Glomerular visceral epithelial cell (primary cell): Measurements from ENCODE around the gene CLNK.

Source experiments
- DNase-seq: peaks from one replicate; pipeline ENCODE4 v3.0.0-alpha.2; 2016; ENCODE audit errors: extremely low spot score

CLNK gene

DNA sequence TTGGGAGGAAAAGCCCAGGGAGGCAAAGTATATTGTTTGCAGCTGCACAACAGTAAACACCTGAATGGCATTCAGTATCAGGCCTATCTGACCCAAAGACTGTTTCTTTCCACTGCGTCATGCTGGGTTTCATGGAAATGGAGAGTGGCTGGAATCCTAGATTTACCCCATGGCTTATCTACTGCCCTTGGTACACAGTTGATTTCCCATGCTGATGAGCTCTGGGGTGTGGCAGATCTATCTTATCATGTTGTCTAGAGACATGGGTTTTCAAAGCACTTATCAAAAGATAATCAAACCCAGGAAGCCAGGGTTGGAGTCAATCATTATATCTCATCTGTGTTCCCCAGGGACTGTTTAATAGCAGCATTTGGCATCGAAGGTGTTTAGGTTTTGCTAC, 72.1 kb downstream of the CLNK start:
- DNase-seq, result no peak

- peak; percentile 89 for DNase-seq
Observed at GRCh38 chr4:10611673-10612072, 72.9 kb downstream of the CLNK start.

- DNase-seq, result no peak
Observed at GRCh38 chr4:10608501-10609219, 75.9 kb downstream of the CLNK start.

- no peak for DNase-seq
Observed at GRCh38 chr4:10607206-10607605, 77.4 kb downstream of the CLNK start.

DNA sequence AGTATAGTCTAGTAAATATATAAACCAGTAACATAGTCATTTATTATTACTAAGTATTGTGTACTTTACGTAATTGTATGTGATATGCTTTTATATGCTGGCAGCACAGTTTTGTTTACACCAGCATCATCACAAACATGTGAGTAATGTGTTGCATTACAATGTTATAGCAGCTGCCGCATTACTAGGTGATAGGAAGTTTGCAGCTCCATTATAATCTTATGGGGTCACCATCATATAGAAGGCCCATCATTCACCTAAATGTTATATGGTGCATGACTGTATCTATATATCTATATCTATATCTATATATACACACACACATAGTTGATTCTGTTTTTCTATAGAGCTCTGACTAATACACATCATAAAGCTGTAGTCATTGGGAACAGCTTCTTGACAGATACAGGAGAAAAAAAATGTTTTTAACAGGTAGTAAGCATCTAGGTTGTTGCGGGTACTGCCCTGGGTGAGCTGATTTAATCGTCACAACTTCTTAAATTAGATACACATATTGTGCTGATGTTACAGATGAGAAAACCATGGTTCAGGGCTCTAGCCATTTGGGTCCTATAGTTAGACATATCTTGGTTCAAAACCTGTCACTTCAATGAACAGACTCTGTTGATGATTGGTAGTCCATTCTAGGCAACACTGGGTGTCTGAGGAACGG, 77.9 kb downstream of the CLNK start:
- no peak for DNase-seq

DNA sequence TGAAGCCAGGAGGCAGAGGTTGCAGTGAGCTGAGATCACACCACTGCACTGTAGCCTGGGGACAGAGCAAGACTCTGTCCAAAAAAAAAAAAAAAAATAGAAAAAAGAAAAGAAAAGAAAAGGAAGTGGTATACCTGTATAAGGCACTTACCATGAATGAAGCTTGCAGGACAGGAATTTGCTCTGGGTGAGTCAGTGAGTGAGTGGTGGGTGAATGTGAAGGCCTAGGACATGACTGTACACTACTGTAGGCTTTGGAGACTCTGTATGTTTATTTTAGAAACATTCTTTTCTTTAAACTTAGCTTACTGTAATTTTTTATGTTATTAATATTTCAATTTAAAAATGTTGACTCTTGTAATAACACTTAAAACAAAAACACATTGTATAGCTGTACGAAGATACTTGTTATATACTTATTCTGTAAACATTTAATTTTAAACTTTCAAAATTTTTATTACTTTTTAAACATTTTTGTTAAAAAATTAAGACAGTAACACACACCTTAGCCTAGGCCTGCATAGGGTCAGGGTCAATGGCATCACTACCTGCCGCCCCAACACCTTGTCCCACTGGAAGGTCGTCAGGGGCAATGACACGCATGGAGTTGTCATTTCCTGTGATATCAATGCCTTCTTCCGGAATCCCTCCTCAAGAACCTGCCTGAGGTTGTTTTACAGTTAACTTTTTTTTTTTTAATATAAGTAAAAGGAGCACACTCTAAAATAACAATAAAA, 78.7 kb downstream of the CLNK start:
- peak; percentile 67 for DNase-seq

- no peak for DNase-seq
Observed at GRCh38 chr4:10605031-10605430, 79.5 kb downstream of the CLNK start.

DNA sequence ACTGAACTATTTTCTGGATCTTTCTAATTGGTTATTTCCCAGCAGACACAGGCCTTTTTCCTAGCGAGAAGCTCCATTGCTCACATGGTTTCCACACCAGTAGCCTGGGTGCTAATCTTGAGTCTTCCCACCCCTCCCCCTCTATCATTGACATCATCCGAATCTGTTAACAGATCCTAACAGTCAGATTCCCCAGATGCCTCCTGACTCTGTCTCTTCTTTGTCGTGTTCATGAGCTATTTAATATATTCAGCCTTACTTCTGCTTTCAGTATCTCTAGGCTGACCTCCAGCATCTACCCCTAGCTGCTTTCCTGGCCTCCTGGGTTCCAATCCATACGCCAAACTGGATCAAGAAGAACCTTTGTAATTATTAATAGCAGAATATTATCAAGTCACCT, 85.0 kb downstream of the CLNK start:
- no peak for DNase-seq

- no peak for DNase-seq
Observed at GRCh38 chr4:10598829-10599228, 85.7 kb downstream of the CLNK start.

DNA sequence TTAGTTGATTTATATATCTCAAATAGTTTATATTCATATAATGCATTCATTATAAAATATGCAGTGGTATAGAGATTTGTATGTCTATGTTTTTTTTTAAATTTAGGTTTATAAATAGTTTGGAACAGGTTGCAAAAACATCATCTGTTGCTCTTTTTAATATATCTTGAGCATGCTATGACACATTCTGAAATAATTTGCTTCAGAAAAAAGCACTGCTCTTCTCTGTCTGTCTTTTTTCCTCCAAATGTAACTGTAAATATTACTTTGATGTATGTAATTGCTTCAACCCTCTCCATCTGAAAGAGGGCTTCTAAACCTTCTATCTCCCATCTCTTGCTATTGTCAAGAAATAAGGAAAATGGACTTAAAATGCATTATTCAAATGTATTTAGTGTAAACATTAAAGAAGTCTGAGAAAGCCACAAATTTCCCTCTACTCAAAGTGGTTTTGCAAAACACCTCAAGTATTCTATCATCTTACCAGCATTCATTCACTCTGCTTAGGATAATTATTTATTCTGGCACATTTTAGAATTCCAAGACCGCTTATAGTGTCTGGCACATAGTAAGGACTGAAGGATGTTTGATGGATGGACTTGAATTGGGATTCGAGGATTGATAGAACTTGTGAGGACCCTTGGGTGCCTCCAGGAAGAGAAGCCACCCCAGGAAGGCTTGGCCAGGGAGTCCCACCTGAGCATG, 87.8 kb downstream of the CLNK start:
- no peak for DNase-seq

DNA sequence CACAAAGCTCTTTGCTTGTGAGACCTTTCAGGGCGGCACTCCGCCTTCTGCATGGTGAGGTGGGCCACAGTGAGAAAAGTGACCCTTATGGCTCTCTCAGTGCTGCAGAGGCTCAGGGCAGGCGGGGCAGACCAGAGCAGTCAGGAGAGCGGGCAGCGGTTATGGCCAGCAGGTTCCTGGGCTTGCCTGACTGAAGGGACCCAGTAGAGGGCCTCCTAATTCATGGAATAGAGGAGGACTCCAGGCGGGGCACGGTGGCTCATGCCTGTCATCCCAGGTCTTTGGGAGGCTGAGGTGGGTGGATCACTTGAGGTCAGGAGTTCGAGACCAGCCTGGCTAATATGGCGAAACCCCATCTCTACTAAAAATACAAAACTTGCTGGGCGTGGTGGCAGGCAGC, 91.4 kb downstream of the CLNK start:
- no peak for DNase-seq

GRCh38 chr4:10590896-10591295, 93.7 kb downstream of the CLNK start:
- peak; percentile 24 for DNase-seq

GRCh38 chr4:10589799-10590198, 94.8 kb downstream of the CLNK start:
- DNase-seq, result no peak

- DNase-seq, result no peak
Observed at GRCh38 chr4:10589321-10589720, 95.2 kb downstream of the CLNK start.

DNA sequence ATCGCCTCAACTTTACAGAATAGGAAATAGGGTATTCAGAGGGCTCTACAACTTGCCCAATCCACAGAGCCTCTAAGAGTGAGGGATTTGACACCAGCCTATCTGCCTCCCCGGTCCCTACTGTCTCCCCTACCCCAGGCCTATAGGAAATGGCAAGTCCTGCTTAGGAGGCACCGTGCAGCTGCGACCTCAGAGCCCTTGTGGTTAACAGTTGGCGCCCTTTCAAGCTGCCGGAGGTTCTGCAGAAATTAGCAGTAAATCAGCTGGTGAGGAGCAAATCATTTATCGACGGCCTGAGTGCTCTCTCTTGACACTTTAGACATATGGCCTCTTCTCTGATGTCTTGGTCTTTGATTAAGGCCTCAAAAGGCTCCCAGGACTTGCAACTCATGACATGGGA, 96.9 kb downstream of the CLNK start:
- peak; percentile 58 for DNase-seq

DNA sequence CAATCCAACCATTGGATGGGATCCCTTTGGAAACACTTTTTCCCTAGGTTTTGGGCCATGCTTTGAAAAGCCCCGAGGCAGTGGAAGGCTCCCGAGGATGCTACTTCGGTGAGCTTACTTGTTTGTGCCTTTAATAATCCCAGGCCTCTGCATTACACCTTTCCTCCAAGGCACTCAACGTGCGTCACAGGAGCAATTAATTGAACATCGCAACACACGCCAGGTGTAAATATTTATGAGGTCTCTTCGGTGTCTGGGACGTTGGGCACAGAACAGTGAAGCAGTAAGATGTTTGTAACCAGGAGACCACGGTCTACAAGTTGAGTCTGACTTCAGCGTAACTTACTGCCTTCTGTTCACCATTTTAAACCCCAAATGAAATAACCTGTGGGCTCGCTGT, 97.3 kb downstream of the CLNK start:
- DNase-seq, result no peak

DNA sequence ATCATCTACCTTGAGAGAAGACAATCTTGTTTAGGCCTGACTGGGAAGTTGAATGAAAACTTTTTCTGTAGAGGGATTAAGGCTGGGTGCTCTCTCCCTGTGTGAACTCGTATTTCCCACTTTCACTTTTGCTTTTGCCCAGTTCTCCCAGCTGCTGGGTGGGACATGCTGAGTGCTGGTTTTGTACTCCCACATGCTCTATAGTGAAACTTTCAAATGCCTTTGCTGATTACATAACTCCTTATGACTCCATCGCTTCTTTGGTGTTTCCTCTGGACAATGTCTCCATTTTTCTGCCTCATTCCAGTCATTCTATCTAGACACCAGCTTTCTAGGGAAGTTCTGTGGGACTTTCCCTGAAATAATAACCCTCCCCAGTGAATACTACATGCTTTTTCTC, 100.5 kb downstream of the CLNK start:
- peak; percentile 78 for DNase-seq

- DNase-seq, result no peak
Observed at GRCh38 chr4:10582951-10583350, 101.6 kb downstream of the CLNK start.

DNA sequence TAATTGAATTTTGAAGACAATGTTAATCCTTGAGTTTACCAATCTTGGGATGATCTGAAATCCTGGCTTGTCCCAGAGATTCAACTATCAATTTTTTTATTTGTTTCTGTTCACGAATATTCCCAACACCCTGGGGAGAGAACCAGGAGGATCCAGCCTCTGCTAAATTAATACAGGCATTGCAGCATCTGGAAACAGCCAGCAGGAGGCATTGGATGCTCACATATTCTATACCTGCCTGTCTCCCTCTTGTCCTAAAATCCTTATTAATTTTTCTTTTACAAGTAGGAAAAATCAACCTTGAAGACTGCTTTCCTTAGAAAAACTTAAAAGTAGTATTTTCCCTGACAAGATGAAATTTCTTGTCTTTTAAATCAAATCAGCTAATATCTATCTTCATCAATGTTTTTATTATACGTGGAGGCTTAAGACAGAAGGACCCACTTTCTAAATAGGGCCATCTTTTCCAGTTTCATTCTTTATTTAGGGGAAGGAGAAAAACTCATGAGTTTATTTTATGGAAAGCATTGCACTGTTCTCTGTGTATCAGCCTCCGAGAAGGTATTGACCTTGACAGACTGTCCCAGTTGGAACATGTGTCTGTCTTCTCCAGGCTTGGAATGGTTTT, 102.4 kb downstream of the CLNK start:
- DNase-seq, result peak; percentile 59

DNA sequence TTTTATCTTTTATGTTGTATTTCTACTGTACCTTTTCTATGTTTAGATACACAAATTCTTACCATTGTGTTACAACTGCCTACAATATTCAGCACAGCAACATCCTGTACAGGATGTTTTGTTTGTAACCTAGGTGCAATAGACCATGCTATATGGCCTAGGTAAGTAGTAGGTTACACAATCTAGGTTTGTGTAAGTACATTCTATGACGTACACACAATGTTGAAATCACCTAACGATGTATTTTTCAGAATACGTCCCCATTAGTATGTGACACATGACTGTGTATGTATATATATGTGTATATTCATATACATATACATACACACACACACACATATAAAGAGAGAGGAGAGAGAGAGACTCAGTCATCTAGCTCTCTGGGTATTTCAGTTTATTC, 103.5 kb downstream of the CLNK start:
- no peak for DNase-seq

DNA sequence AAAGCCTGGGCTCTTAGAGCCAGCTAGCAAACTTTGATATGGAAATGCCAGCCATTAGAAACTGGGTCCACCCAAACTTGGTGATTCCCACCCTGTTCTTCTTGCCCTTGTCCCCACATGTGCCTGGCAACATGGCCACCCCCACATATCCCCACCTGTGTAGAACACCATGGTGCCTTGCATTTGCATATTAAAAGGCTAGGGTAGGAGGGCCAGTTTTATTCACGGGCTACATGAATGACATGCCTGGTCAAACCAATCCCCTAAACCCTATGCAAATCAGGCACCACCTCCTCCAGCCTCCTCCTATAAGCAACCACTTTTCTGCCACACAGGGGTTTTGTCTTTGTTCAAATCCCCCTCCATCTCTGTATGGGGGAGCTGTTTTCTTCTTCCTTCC, 104.9 kb downstream of the CLNK start:
- DNase-seq, result no peak
